AG09309 (cell line): ENCODE data around the gene TBC1D22A.
"Not testable (repeated sequence)": the region's sequence is repeated elsewhere in the genome, so short reads cannot be mapped to it uniquely, and the experiment has no call there.

Experiments
- DNase-seq: peaks from one replicate; pipeline ENCODE4 v3.0.0-alpha.2; 2010; ENCODE audit warnings: low read depth
- H3K4me3 ChIP-seq: 2 replicates; pipeline ENCODE4 v1.5.1; 2011; ENCODE audit warnings: mild to moderate bottlenecking, low read depth, low read length, moderate library complexity; ENCODE audit not compliant: control insufficient read depth
- CTCF ChIP-seq: IDR thresholded peaks from 2 replicates; pipeline ENCODE4 v1.5.1; 2011; ENCODE audit warnings: mild to moderate bottlenecking, low read depth, low read length, inconsistent platforms; ENCODE audit not compliant: insufficient read depth, control insufficient read depth; ENCODE audit errors: missing control alignments

TBC1D22A gene

DNA sequence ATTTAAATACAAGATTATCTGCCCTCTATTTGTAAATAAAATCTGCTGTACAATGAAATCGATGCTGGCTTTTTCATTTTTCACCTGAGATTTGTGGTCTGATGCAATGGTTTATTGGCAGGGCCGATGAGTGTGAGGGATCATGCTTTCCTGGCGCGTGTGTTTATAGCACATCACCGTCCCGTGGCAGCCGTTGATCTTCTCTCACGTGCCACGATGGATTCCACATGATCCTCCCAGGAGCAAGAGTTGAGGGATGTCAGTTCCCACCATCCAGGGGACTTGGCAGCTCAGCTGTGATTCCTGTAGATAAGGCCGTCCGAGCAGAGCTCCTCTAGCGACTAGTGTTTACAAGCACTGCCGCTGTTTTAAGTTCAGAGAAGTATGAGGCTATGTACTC is 213.7 kb downstream of the TBC1D22A start:
- TF ChIP-seq CTCF: no peak
- no peak for DNase-seq
- H3K4me3 ChIP-seq: no peak overlapping the region

DNA sequence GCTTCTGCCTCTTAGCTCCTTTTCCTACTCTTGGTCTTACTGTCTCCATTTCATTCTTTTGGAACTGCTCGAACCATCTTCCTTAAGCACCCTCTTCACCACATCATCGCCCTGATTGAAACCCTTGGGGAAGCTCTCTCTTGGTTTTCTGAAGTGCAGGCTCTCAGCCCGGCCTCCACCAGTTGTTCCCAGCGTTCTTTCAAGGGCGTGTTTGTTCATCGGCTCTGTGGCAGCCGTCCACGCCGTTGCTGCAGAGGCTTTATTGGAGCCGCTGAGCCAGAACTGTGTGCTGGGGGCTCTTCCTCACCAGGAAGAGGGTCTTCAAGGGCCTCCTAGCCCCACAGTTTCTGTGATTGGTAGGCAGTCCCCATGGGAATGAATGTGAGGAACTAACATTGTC is 214.1 kb downstream of the TBC1D22A start:
- TF ChIP-seq CTCF: no peak
- no peak overlapping the region for H3K4me3 ChIP-seq
- DNase-seq: no peak

GRCh38 chr22:46977656-46978343 is 215.3 kb downstream of the TBC1D22A start:
- no peak for TF ChIP-seq CTCF
- H3K4me3 ChIP-seq: no peak overlapping the region
- no peak for DNase-seq

DNA sequence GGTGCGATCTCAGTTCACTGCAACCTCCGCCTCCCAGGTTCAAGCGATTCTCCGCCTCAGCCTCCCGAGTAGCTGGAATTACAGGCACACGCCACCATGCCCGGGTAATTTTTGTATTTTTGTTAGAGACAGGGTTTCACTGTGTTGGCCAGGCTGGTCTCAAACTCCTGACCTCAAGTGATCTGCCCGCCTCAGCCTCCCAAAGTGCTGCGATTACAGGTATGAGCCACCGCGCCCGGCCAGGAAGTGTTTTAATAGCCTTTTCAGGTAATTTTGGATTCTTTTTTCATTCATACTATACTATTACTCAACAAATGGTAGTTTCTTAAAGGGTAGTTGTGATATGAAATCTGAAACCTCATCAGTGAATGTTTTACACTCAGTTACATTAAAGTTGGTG is 216.2 kb downstream of the TBC1D22A start:
- not testable (repeated sequence) for H3K4me3 ChIP-seq, DNase-seq

- TF ChIP-seq CTCF: no peak
- no peak for DNase-seq
Measured at GRCh38 chr22:46979506-46979905, 217.1 kb downstream of the TBC1D22A start.

GRCh38 chr22:46980392-46980791 is 217.9 kb downstream of the TBC1D22A start:
- TF ChIP-seq CTCF: no peak
- no peak for DNase-seq
- no peak overlapping the region for H3K4me3 ChIP-seq

More at GRCh38 chr22:46979506-46979905, 217.1 kb downstream of the TBC1D22A start:
- no peak overlapping the region for H3K4me3 ChIP-seq

DNA sequence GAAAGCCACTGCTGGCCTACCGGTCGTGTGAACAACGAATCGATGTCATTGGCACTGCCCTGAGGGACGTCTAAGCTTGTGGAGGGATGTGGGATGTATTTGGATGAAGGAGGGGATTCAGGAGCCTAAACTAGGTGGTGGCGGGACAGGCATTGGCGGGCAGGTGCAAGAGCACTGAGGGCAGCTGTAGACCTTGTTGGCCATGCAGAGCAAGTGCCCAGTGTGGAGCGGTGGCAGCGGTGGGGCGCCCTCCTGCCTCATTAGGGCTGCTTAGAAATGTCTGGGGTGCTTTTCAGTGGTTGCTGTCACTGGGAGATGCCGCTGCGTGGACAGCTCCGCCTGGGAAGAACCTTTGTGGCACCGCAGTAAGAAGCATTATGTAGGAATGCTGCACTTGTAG is 220.2 kb downstream of the TBC1D22A start:
- DNase-seq: no peak
- TF ChIP-seq CTCF: no peak
- H3K4me3 ChIP-seq: no peak overlapping the region
